HuH-7 (cell line): ENCODE measurements around the gene C14orf119.

ENCODE experiments used
- DNase-seq: peaks from one replicate; pipeline ENCODE4 v3.0.0; 2011; ENCODE audit warnings: low spot score

The C14orf119 gene

DNA sequence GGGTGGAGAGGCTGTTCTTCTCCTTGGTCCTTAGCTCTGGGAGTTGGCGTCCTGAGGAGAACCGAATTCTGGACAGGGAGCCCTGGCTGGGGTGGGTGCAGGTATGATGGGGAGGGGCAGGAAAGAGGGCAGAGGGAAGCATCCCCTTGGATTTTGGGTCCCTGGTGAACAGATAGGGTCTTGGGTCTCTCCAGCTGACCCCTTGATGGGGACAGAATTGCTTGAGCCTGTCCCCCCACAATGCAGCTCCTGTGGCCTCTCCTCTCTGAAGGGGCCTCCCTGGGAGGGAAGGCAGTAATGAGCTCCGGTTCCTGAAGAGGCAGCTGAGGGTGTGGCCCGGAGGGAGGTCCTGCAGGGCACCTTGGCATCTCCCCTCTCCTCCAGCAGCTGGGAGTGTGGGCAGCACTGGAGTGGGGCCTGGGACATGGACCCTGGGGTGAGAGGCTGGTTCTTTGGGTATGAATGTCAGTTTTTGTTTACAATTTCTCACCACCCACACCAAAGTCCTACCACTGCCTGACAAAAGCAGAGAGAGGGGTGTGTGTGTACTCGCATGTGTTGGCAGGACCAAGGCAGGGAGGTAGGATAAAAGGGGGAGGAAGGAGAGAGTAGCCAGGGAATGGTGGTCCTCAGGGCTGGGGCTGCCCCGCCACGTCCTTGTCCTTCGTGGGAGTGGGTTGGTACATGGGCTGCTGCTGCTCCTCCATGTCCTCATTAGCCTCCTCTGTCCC is 31.4 kb downstream of the C14orf119 start:
- no peak for DNase-seq

DNA sequence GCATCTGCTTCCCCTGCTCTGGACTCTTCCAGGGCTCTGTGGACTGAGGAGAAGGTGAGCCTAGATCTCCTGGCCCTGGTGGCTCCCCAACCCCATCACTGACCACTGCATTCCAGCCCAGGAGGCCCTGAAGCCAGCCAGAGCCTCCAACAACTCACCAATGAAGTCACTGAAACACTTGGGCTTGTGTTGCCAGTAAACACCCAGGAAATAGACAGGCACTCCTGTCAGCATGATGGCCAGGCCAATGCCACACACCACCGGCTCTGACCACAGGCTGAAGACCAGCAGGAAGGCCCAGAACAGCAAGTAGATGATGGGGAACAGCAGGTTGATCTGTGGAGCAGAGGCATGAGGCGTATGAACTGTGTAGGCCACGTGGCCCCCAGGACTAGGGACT is 32.6 kb downstream of the C14orf119 start:
- DNase-seq = no peak

DNA sequence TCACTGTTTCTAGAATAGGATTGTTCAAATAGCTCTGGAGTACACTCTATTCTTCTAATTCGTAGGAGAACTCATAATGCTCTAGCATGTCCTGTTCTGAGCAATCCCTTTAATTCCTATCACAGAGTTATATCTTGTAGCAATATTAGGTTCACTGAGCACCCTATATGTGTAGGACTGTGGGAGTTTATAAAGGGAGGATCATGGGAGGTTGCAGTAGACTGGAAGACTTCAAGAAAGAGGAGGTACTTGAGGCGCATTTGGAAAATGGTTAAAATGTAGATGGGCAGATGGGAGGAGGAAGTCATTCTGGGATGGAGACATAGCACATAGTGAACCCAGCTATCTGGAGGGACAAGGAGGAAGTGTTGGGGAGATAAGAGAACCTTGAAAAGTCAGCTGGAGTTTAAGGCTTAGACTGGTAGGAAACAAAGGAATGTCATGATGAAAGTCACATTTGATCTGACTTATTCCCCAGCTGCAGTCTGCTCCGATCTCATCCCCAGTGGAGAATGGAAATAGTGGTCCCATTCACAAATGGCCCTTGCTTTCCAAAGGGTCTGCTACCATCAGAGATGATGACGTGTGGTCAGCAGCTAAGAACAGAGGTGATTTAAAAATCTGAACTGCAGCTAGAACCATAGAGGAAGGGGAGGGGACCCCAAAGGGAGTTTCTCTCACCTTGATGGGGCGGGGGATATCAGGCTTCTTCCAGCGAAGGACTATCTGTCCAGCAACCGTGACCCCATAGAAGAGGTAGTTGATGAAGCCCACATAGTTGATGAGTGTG is 33.9 kb downstream of the C14orf119 start:
- no peak for DNase-seq

DNA sequence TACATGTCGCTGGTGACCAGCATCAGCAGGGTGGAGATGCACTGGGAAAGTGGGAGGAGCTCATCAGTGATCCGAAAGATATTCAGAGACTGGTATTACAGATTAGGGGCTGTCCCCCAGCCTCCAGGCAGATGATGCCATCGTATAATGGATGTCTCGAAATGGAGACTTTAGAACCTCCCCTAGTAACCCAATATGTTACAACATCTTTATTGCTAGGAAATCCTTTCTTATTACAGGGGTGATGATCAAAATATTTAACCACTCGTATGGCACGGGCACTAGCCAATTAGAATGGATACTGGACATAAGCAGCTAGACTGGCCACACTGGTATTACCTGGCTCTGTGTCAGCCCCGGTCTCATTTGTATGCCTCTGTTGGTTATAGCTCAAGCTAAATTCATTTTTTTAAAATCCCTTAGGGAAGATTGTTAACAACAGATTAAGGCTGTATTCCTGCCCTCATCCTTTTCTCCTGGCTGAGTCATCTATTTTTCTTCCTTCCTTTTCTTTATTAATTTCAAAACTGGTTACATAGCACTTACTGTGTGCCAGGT is 34.5 kb downstream of the C14orf119 start:
- no peak for DNase-seq

DNA sequence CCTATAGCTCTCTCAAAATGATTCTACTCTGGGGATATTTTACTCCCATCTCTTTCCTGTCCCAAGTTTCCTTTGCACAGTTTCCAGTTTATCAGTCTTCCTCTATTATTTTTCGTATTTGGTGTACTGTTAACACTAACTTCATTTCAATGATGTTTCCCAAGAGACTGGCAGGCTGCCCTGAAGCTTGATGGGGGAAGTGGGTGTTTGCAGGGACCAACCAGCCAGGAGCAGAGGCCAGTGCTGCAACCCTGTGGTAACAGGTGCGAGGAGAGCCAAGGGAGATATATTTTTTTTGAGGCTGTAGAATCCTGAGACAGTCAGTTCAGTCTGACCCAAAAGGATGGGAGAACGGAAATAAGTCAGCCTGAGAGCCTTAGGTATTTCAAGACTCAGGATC is 35.6 kb downstream of the C14orf119 start:
- no peak for DNase-seq

DNA sequence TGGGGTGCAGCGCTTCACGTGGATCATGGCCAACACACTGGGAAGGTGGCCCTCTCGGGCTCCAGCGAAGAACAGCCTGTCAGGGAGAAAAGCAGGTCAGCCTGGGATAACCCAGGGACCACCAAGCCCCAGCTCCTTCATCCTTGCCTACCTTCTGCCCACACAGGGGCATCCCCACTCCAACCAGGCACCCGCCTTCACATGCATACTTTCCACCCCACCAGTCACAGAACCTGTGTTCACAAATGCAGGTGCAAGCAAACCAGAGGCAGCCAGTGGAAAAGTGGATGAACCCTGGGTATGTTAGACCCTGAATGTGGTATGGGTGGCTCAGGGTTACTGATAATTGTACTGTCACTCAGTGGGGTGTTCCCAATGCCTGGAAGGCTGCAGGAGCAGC is 36.2 kb downstream of the C14orf119 start:
- no peak for DNase-seq

DNA sequence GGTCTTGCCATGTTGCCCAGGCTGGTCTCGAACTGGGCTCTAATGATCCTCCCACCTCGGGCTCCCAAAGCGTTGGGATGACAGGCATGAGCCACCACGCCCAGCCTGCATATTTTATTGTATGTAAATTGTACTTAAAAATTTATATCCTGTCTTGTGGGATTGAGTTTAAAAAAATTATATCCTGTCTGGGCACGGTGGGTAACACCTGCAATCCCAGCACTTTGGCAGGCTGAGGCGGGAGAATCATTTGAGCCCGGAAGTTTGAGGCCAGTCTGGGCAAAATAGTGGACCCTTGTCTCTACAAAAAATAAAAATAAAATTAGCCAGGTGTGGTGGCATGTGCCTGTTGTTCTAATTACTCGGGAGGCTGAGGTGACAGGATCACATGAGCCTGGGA is 37.7 kb downstream of the C14orf119 start:
- DNase-seq = no peak

DNA sequence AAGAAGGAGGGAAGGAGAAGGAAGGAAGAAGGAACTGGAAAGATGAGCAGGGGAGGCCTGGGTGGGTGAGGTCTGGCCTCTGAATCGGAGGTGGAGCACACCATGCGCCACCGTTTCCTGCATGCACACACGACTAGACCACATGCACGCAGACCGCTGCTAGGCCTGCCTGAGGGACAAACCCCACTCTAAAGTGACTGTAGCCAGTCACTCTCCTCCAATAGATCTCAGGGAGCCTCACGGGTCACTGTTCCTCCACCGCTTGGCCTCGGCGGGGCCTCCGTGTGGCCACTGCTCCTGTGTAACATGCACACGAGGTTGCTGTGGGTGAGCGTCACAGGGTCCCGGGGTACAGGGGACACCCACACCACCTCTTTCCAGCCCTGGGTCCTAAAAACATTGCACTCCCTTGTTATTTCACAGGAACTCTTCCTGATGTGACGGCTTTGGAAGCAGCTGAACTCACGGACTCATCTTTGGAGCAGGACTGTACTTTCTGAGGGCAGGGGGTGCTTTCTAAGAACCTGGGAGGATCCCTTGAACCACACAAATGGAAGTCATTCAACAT is 41.3 kb downstream of the C14orf119 start:
- no peak for DNase-seq

DNA sequence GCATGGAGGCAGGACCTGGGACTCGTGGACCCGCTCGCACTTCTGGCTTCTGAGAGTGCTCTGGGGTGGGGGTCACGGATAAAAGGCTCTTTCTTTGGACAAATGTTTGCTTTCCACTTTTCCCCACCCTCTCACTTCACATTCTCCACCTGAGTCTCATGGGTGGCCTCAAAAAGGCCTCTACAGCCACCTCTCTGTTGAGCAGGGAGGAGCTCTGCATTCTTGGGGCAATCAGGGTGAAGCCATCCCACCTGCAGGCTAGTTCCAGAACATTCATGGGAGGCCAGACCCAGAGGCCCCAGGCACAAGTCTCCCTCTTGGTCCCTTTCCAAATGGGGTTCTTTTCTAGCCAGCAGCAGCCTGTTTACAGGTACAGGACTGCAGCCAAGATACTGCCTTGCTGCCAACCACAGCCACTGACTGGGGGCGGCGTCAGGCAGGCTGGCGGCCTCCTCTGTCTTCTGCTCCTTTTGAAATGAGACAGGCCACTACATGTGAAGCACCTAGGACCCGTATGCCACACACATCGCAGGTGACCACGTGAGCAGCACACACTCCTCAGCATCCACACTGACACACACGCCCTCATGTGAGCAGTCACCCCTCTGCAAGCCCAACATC is 42.0 kb downstream of the C14orf119 start:
- no peak for DNase-seq

DNA sequence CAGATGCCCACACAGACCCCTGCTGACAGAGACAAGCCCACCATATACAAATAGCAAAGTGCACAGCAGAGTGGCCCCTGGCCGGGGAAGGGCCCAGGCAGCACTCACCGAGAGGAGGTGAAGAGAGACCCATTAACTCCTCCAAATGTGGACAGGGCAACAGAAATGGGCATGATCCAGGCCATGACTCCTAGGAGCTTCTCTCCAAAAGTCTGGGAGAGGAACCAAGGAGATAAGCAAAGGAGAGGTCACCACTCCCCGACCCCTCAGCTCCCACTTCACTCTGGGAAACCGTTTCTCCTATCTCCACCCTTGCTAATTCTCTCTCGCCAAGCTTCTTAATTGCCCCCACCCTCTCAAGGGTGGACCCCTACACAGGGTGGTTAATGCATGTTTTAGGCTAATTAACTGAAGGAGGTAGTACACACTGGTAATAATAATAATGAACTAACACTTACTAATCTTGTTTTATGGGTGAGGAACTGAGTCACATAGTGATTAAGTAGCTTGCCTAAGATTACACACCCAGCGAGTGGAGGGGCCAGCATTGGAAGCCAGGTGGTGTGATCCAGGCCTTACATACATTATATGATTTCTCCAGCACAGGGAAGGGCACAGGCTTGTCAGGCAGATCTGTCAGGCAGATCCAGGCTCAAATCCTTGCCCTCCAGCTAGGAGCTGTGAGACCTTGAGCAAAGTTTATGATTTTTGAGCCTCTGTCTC is 42.7 kb downstream of the C14orf119 start:
- DNase-seq = no peak

DNA sequence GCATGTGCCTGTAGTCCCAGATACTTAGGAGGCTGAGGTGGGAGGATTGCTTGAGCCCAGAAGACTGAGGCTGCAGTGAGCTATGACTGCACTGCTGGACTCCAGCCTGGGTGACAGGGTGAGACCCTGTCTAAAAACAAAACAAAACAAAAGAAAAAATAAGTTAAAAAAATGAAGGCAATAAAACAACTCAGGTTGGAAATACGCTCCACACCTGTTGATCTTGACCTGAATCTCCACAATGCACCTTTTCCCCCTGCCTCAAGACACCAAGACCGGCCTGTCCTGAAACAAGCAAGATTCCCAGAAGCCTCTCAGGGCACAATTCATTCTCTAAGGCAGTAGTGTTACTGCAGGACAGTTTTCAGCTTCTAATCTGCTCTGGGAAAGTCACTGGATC is 44.6 kb downstream of the C14orf119 start:
- DNase-seq = no peak

DNA sequence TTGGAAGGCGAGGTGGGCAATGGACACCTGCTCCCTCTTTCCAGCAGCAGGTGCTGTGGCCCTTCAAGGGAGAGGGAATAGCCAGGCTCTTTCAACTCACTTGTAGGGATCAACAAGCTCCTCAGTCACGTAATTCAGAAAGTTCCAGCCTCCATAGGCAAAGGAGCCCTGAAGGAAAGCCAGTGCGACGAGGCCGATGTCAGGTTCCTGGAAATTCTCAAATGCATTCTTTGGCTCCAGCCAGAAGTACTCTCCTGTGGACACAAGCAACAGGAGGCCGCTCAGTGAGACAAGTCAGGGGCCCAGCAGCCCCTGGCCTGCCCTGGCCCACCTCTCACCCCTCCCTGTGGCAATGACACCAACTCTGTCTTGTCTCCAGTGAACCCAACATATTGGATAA is 45.1 kb downstream of the C14orf119 start:
- no peak for DNase-seq

DNA sequence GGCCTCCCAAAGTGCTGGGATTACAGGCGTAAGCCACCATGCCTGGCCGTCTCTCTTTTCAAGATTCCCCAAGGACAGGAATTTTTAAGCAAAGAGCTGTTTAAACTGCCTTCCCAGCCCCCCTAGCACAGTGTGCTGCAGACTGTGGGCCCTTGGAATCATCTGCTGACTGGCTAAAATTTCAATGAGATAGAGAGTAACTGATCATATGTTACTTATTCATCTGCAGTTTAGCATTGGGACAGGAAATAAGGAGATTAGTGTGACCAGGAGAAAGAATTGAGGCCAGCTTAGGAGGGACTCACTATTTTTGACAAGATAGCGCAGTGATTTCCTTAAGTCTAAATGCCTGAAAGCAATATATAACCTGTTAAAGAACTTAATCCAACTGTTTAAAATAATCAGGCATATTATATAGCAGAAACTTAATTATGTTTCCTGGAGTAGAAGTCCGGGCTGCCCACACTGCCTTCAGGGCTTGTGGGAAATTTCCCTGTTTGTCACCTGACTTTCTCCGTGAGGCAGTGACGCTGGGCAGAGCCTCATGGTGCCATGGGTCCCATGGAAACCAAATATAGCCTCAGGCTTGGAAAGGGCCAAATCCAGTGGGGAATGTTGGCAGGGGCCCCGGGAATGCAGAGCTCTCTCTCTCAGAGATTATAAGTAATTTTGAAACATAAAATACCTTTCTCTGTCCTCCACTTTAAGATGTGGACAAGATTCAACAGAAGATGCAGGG is 46.6 kb downstream of the C14orf119 start:
- DNase-seq = no peak

DNA sequence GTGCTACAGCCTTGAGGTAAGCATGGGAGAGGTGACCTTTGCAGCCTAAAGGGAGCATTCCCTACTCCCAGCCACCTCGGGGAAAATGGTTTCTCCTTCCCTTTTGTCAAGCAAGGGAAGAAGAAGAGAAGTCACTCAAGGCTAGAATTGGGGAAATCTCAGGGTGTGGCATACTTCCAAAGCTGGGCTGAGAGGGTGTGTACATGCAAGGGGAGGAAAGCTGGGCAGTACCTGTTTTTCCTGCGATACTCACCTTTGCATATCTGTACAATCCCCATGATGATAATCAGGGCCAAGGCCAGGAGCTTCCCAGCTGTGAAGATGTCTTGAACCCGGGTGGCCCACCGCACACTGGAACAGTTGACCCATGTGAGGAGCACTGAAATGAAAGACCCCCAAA is 47.5 kb downstream of the C14orf119 start:
- DNase-seq = no peak

DNA sequence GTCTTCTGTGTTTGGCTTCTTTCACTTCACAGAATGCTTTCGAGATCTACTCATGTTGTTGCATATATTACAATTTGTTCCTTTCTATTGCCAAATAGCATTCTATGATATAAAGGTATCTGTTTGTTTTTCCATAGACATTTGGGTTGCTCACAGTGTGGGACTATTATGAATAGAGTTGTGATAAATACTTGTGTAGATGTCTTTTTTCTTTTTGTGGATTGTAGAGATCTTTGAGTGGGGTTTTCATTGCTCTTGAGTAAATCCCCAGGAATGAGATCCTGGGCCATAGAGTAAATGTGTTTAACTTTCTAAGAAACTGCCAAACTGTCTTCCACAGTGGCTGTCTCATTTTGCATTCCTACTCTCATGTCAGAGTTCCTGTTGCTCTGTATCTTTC is 48.6 kb downstream of the C14orf119 start:
- DNase-seq = no peak

DNA sequence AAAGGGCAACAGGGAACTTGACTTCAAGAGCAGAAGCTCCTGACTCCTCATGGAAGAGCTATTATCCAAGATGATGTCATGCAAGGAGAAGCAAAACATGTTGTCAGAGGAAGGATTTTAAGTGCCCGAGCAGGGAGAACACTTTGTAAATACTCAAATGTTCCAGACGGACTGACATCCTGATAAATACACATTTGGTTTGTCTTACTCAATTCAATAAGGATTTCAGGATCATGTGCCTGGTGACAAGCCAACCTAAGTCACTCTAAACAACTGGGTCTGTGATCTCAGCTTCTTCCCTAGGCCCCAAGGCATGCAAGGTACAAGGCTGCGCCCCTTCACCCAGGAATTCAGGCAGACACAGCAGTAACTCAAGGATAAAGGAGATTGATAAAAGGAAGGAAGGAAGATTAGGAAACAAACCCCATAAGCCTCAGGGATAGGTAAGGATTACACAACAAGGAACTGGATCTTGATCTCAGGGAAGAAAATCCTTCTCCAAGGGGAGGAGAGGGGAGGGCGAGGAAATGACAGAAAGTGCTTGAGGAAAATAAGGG is 50.6 kb downstream of the C14orf119 start:
- DNase-seq = no peak

DNA sequence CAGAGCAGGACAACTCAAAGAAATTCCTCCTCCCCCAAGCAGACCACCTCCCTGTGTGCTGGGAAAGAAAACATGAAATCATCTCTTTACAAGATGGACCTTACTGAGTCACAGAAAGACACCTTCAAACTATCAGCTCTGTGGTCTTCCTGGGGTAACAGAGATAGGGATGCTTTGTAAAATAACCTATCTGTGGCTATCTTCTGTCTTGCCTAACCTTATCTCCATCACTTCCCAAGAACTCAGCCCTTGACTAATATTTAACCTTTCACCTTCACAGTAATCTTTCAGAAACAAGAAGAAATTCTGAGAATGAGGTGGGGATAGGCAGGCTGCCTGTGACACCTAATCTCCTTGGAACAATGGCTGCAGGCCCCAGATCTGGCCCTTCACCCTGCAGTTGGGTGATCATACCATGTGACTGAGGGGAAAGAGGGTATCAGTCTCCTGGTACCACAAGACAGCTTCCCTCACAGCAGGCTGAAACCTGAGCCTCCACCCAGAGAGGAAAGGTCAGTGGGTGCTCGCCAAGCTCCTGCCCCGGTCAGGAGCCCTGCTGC is 51.1 kb downstream of the C14orf119 start:
- DNase-seq = no peak

DNA sequence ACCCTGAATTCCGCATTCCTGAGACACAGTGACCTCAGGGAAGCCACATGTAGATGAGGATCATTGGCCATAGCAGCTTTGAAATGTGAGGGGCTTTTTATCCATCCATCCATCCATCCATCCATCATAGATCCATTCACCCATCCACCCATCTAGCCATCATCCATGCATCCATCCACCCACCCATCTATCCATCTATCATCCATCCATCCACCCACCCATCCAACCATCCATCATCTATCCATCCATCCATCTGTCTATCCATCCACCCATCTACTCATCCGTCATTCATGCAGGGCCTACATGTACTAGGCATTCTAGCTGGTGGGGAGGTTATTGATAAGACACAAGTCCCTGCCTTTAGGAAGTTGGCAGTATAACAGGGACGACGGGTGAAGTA is 51.7 kb downstream of the C14orf119 start:
- DNase-seq = no peak

DNA sequence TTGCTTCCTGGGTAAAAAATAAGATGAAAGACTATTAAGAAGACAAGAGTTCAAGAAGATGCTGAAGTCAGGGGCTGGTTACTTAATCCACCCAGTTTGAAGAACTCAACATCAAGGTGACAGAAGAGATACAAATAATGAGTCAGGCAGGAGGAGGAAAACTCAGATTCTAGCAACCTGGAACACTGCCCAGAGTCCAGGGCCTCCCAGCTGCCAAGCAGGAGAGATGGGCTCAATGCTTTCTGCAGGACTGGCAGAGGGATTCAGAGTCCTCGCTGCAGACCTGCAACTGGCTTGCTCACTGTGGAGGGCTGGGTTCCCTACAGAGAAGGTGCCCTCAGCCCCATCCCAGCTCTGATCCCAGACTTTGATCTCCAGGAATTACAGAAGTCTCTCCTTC is 52.4 kb downstream of the C14orf119 start:
- DNase-seq = no peak

DNA sequence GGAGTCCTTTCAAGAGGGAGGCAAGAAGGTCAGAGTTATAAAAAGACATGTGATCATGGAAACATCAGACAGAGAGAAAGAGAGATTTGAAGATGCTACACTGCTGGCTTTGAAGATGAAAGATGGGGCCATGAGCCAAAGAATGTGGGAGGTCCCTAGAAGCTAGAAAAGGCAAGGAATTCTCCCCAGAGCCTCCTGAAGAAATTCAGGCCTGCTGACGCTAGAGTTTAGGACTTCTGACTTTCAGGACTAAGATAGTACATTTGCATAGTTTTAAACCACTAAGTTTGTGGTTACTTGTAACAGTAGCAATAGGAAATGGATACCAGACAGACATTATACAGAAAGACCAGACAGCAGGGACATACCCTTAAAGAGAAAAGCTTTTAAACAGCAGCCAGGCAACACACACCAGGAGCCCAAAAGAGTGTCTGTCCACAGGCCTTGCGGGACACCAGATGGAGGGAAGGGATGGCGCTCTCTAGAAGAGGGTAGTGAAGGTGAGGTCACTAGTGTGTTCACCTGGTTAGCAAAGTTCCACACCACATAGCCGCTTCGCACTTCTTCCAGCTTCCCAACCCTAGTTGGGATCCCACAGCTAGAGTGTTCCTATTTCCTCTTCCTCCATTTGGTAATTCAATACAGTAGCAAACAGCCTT is 53.4 kb downstream of the C14orf119 start:
- DNase-seq = no peak
